Measurements from ENCODE around the gene FAM107A. TPM values are rescaled to one million over a fixed set of nuclear protein-coding genes. Genes with fewer than 3 reads are reported as not detected.

Gene FAM107A
- total and polyA plus RNA-seq, 9 donors, result 0.53 to 1.9 (median 1.2) TPM

DNA sequence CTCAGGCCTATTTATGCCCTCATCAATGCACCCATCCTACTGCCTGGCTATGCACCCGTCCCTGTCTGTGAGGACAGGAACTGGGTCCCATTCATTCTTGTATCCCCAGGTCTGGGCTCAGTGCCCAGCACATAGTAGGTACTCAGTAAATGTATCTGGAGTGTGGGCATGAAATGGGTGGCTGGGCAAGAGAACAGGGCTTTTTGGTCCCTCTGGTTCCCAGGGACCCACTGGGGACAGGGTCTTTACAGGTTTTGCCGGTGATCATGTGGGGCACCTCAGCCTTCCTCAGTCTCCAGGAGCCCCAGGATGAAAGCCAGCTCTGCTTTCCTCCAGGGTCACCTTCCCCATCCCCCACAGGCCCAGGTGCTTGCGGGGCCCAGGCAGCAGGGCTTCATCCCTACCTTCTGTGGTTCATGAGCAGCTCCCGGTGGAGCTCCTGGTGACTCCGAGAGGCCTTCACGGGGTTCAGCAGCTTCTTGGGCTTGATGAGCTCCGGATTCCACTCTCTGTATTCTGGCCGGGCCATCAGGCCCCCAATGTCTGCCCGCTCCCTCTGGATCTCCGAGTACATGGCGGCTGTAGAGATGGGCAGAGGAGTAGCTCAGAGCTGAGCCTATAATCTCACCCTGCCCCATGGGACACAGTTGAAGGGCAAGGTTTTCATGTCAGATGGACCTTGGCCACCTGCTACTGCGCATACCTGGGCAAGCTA lies 7.7 kb downstream of the FAM107A start:
- DNase-seq, result no peak
- H3K27ac ChIP-seq (ENCODE audit: low read length), result no peak overlapping the region
- H3K27me3 ChIP-seq (ENCODE audit: control insufficient read depth, insufficient read depth, low read length), result no peaks in the 10 kb centered on the region
- no peak overlapping the region for H3K4me3 ChIP-seq (ENCODE audit: low read length)
- H3K4me1 ChIP-seq (ENCODE audit: control insufficient read depth, insufficient read depth, low read length), result peaks cover 16% of the 10 kb centered on the region
- WGBS (ENCODE audit: insufficient coverage), result 91% methylated on average over 10 of the region's 12 CpGs
- H3K9me3 ChIP-seq (replicated peaks; ENCODE audit: control insufficient read depth, low read depth, low read length), result no peaks in the 10 kb centered on the region
- no peaks in the 10 kb centered on the region for H3K36me3 ChIP-seq (ENCODE audit: control insufficient read depth, insufficient read depth, low read length)

DNA sequence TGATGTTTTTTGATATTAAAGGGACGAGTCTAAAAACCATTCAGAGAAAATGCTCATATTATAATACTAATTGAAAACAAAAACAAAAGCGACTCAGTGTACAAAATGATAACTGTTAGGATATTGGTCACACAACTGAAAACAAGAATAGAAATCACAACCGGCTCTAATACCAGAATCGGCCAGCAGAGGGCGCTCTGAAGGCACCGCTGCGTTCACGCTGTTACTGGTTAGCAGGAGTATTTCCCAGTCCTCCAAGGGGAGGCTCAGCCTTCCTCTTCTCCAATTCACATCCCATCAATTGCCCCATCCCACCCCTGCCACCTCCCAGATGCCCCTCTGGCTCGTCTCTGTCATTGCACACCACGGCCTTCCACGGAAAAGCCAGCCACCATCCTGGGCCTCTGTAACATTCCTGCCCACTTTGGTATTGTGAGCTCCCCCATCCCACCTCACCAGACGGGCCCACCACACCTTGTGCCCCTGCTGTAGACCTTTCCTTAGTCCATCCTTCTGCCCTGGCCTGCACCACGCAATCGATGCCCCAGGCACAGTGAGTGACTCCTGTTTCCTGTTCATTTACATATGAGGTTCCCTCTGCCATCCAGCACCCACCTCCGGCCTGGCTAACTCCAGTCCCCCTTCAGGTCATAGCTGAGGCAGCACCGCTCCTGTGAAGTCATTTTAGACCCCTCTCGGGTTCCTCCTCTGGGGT lies 8.5 kb downstream of the FAM107A start:
- Histone ChIP-seq H3K4me1 (ENCODE audit: control insufficient read depth, insufficient read depth, low read length) (peaks cover 10% of the 10 kb centered on the region), H3K36me3 (ENCODE audit: control insufficient read depth, insufficient read depth, low read length) (no peaks in the 10 kb centered on the region), H3K9me3 (replicated peaks; ENCODE audit: control insufficient read depth, low read depth, low read length) (no peaks in the 10 kb centered on the region), H3K4me3 (ENCODE audit: low read length) (no peak overlapping the region), H3K27me3 (ENCODE audit: control insufficient read depth, insufficient read depth, low read length) (no peaks in the 10 kb centered on the region), H3K27ac (ENCODE audit: low read length) (no peak overlapping the region)
- DNase-seq, result peak; percentile 75
- 38% methylated on average over 14 of the region's 17 CpGs for WGBS (ENCODE audit: insufficient coverage)

DNA sequence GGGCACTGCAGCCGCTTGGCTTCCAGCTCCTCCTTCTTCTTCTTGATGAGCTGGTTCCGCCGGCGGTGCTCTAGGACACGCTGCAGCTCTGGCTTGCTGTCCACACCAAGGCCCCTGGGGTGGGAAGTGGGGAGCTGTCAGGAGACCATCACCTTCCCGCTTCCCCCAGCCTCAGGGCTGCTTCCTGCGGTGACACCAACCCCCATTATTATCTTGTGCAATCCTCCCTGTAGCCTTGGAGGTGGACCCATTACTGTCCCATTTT lies 10.0 kb downstream of the FAM107A start:
- no peak overlapping the region for H3K4me3 ChIP-seq (ENCODE audit: low read length)
- peaks cover 2% of the 10 kb centered on the region for H3K4me1 ChIP-seq (ENCODE audit: control insufficient read depth, insufficient read depth, low read length)
- no peak overlapping the region for H3K27ac ChIP-seq (ENCODE audit: low read length)
- WGBS (ENCODE audit: insufficient coverage), result 67% methylated on average over 1 of the region's 7 CpGs
- DNase-seq, result no peak
- no peaks in the 10 kb centered on the region for H3K36me3 ChIP-seq (ENCODE audit: control insufficient read depth, insufficient read depth, low read length)
- no peaks in the 10 kb centered on the region for H3K27me3 ChIP-seq (ENCODE audit: control insufficient read depth, insufficient read depth, low read length)
- H3K9me3 ChIP-seq (replicated peaks; ENCODE audit: control insufficient read depth, low read depth, low read length), result no peaks in the 10 kb centered on the region

DNA sequence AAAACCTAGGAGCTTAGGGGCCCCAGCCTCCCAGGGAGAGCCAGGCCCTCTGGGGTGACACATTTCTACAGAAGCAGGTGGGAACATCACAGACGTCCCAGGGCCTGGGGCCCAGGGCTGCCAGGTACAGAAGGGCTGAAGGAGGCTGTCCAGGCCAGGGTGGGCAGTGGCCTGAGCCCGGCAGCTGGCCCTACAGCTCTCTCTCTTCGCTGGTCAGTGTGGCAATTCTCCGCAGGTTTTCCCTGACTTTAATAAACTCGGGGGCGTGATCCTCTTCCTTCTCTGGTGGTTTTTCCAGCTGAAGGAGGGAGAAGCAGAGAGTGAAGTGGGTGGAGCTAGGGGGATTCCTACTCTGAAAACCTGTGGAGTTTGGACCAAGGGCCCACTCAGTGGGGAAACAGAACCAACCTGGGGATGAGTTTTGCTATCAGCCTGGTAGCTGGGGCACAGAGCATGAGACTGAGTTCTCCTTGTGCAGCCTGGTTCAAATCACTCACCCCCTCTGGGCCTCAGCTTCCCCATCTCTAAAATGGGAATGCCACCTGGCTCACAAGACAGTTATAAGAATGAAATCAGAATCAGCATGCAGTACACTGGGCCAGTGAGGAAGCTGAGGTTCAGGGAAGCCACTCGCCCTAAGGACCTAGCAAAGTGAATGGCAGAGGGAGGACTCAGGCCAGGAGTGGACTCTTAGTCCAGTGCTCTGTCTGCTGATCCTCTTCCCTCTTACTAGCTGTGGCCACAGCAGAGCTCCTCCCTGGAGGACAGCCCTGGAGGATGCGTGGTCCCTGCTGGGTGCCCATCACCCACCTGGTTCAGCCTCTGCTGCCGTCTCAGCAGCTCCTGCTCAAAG lies 10.6 kb downstream of the FAM107A start:
- Histone ChIP-seq H3K27ac (ENCODE audit: low read length) (no peak overlapping the region), H3K36me3 (ENCODE audit: control insufficient read depth, insufficient read depth, low read length) (no peaks in the 10 kb centered on the region), H3K4me3 (ENCODE audit: low read length) (no peak overlapping the region), H3K27me3 (ENCODE audit: control insufficient read depth, insufficient read depth, low read length) (no peaks in the 10 kb centered on the region), H3K4me1 (ENCODE audit: control insufficient read depth, insufficient read depth, low read length) (peaks cover 2% of the 10 kb centered on the region), H3K9me3 (replicated peaks; ENCODE audit: control insufficient read depth, low read depth, low read length) (no peaks in the 10 kb centered on the region)
- WGBS (ENCODE audit: insufficient coverage), result 76% methylated on average over 9 of the region's 9 CpGs
- no peak for DNase-seq

DNA sequence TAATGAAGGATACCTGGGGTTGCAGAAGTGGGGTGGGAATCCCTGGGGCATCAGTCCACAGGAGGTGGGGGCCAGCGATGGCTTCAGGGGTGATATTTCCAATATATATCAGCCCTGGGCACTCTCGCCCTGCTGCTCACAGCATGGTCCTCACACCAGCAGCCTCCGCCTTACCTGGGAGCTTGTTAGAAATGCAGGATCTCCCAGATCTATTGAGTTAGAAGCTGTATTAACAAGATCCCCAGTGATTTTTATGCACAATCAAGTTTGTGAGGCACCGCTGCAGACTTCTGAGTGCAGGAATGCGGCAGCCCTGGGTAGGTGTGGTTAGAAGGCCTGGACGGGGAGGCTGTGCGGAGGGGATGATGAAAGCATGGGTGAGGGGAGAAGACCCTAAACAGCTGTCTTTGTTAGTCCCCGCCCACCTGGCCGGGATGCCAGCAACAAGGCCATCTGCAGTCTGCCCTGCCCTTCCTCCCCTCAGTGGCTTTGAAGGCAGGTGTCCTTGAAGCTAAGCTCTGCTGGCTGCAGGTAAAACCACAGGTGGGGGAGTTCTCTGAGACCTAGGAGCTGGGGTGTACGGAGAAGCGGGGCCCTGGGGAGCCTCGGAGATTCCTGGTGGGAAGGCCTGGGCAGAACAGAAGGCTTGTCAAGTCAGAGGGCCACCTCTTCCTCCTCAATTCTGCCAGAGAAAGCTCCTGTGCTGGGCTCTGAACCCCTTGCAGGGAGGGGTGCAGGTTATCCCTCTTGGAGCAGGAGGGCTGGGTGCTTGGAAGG lies 11.4 kb downstream of the FAM107A start:
- Histone ChIP-seq H3K4me1 (ENCODE audit: control insufficient read depth, insufficient read depth, low read length) (peaks cover 6% of the 10 kb centered on the region), H3K27ac (ENCODE audit: low read length) (no peak overlapping the region)
- 62% methylated on average over 7 of the region's 12 CpGs for WGBS (ENCODE audit: insufficient coverage)

DNA sequence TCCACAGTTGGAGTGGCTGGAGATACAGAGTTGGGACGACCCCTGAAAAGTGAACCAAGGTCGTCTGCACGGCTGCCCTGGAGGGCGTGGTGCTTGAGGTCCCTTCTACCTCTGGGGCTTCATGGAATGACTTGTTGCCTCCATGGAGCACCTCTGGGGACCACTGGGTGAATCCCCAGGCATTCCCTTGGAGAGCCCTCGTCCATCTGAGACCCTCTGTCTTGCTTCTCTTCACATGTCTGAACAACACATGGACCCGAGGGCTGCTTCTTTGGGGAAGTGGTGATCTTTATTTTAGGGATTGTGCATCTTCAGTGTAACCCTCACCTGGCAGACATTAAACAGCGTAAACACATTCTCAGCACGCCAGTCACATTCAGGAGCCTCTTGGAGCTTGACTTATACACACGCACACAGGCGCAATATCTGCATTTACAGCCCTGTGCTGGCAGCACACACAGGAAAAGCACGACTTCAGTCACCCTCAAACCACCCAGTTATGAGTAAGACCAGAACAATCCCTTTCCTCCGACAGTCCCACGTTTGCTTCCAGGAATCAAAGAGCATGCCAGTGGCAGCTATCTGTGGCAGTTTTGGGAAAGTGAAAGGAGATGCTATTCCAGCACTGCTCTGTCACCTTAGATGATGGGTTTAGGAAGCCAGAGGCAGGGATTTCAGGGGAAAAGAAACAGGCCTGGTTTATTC lies 12.6 kb downstream of the FAM107A start:
- Histone ChIP-seq H3K27me3 (ENCODE audit: control insufficient read depth, insufficient read depth, low read length) (no peaks in the 10 kb centered on the region), H3K9me3 (replicated peaks; ENCODE audit: control insufficient read depth, low read depth, low read length) (peaks cover 2% of the 10 kb centered on the region), H3K4me1 (ENCODE audit: control insufficient read depth, insufficient read depth, low read length) (peaks cover 10% of the 10 kb centered on the region), H3K4me3 (ENCODE audit: low read length) (no peak overlapping the region), H3K27ac (ENCODE audit: low read length) (no peak overlapping the region), H3K36me3 (ENCODE audit: control insufficient read depth, insufficient read depth, low read length) (no peaks in the 10 kb centered on the region)
- no peak for DNase-seq
- 65% methylated on average over 10 of the region's 13 CpGs for WGBS (ENCODE audit: insufficient coverage)

More for the DNA sequence above, 11.4 kb downstream of the FAM107A start:
- no peak for DNase-seq
- Histone ChIP-seq H3K4me3 (ENCODE audit: low read length) (no peak overlapping the region), H3K27me3 (ENCODE audit: control insufficient read depth, insufficient read depth, low read length) (no peaks in the 10 kb centered on the region), H3K9me3 (replicated peaks; ENCODE audit: control insufficient read depth, low read depth, low read length) (no peaks in the 10 kb centered on the region), H3K36me3 (ENCODE audit: control insufficient read depth, insufficient read depth, low read length) (no peaks in the 10 kb centered on the region)

DNA sequence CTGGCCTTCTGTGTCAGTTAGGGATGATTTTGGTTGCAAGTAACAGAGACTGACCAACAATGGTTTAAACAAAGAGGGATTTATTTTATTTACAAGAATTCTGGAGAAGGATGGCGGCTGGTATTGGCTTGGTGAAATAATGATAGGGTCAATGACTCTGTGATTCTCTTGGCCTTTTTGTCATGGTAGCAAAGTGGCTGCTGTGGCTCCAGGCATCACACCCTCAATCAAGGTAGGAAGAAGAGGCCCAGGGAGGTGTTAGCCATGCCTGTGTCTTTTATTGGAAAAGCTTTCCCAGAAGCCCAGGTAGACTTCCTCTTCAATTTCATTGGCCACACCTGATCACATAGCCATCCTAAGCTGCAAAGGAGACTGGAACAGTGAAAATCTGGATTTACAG lies 13.1 kb downstream of the FAM107A start:
- 100% methylated on average over 1 of the region's 1 CpG for WGBS (ENCODE audit: insufficient coverage)
- DNase-seq, result no peak
- Histone ChIP-seq H3K4me3 (ENCODE audit: low read length) (no peak overlapping the region), H3K4me1 (ENCODE audit: control insufficient read depth, insufficient read depth, low read length) (peaks cover 11% of the 10 kb centered on the region), H3K36me3 (ENCODE audit: control insufficient read depth, insufficient read depth, low read length) (no peaks in the 10 kb centered on the region), H3K9me3 (replicated peaks; ENCODE audit: control insufficient read depth, low read depth, low read length) (peaks cover 2% of the 10 kb centered on the region), H3K27ac (ENCODE audit: low read length) (no peak overlapping the region), H3K27me3 (ENCODE audit: control insufficient read depth, insufficient read depth, low read length) (no peaks in the 10 kb centered on the region)

DNA sequence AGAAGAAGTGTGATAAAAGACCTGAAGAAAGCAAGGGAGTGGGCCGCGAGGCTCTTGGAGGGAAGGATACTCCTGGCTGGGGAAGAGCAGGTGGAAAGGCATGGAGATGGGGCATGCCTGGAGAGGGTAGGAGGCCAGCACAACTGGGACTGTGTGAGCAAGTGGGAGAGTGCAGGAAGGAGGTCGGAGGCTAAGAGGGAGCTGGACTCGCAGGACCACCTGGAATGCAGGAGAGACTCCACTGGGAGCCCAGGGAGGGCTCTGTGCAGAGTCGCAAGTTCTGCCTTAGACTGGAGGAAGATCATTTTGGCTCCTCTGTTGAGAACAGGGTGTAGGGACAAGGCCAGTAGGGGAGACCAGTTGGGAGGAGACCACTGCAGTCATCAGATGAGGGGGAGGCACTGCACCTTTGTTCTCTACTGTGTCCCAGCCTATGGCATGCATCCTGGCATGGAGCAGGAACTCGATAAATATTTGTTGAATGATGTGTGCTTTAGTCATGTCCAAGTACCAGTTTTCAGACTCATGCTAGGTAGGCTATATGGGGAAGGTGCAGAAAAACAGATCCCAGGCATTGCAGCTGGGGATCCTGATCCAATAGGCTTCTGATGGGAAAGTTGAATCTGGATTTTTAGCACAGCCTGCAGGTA lies 13.7 kb downstream of the FAM107A start:
- H3K27me3 ChIP-seq (ENCODE audit: control insufficient read depth, insufficient read depth, low read length), result no peaks in the 10 kb centered on the region
- WGBS (ENCODE audit: insufficient coverage), result 83% methylated on average over 6 of the region's 6 CpGs
- H3K4me3 ChIP-seq (ENCODE audit: low read length), result no peak overlapping the region
- DNase-seq, result no peak
- peaks cover 16% of the 10 kb centered on the region for H3K4me1 ChIP-seq (ENCODE audit: control insufficient read depth, insufficient read depth, low read length)
- H3K9me3 ChIP-seq (replicated peaks; ENCODE audit: control insufficient read depth, low read depth, low read length), result peaks cover 2% of the 10 kb centered on the region
- no peaks in the 10 kb centered on the region for H3K36me3 ChIP-seq (ENCODE audit: control insufficient read depth, insufficient read depth, low read length)
- no peak overlapping the region for H3K27ac ChIP-seq (ENCODE audit: low read length)

DNA sequence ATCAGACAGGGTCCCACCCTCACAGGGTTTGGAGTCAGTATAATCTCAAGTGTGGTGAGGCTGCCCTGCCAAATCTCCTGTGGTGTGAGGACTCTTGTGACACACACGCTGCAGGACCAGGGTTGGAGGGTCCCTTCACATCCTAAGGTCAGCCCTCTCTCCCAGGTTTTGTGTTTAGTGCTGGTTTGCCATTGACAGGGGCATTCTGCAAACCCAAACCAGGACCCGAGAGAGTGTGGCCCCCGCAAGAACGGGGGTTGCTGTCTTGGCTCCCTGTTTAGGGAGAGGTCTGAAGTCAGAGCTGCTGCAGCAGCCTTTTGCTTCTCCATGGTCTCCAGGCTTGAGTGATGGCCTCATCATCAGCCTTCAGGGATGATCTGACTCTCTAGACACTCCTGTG lies 14.7 kb downstream of the FAM107A start:
- H3K27ac ChIP-seq (ENCODE audit: low read length), result no peak overlapping the region
- no peaks in the 10 kb centered on the region for H3K36me3 ChIP-seq (ENCODE audit: control insufficient read depth, insufficient read depth, low read length)
- WGBS (ENCODE audit: insufficient coverage), result 97% methylated on average over 3 of the region's 4 CpGs

More for the DNA sequence above, 14.7 kb downstream of the FAM107A start:
- peaks cover 20% of the 10 kb centered on the region for H3K4me1 ChIP-seq (ENCODE audit: control insufficient read depth, insufficient read depth, low read length)
- H3K4me3 ChIP-seq (ENCODE audit: low read length), result no peak overlapping the region
- no peak for DNase-seq
- no peaks in the 10 kb centered on the region for H3K27me3 ChIP-seq (ENCODE audit: control insufficient read depth, insufficient read depth, low read length)
- H3K9me3 ChIP-seq (replicated peaks; ENCODE audit: control insufficient read depth, low read depth, low read length), result peaks cover 2% of the 10 kb centered on the region
